PC-3 (cell line): ENCODE results near the gene ZDHHC8. TPM values are rescaled to one million over a fixed set of nuclear protein-coding genes. Genes with fewer than 3 reads are reported as not detected.

Experiments used
- ATAC-seq: fragments of 200-7000 bp; cut with Tn5 transposase; 2 replicates; pipeline ENCODE4 v1.9.1; 2020; ENCODE audit warnings: mild to moderate bottlenecking, moderate library complexity
- BruUV-seq: library from RNA; stranded (reverse); fragments of 400-500 nt; replicated peaks from 2 replicates; lab custom pipeline; 2021; lab: Mats Ljungman, UMichigan
- CTCF ChIA-PET: fragments of 300-600 bp; sonication (Branson Sonifier 250); formaldehyde crosslinking; loops from one replicate; lab custom pipeline; 2022; ENCODE audit warnings: antibody characterized with exemption; lab: Charles Lee
- POLR2A ChIA-PET: fragments of 300-600 bp; sonication (Branson Sonifier 250); formaldehyde crosslinking; loops from one replicate; lab custom pipeline; 2022; ENCODE audit warnings: antibody characterized with exemption; ENCODE audit not compliant: unreplicated experiment; lab: Charles Lee
- DNase-seq: peaks from one replicate; pipeline ENCODE4 v3.0.0-alpha.2; 2015
- H2AFZ ChIP-seq: fragments of 300-600 bp; sonication (generic); 2 replicates; pipeline ENCODE4 v1.6.0; 2016; ENCODE audit warnings: antibody characterized with exemption, low read length
- H3F3A ChIP-seq: fragments of 300-600 bp; sonication (generic); one replicate; pipeline ENCODE4 v1.6.0; 2017; ENCODE audit warnings: antibody characterized with exemption, low read length, control low read depth, mild to moderate bottlenecking; ENCODE audit not compliant: unreplicated experiment
- H3K27ac ChIP-seq: fragments of 300-600 bp; sonication (generic); 2 replicates; pipeline ENCODE4 v1.5.1; 2016; ENCODE audit warnings: mild to moderate bottlenecking, low read length
- H3K27me3 ChIP-seq: fragments of 300-600 bp; sonication (generic); 2 replicates; pipeline ENCODE4 v1.6.1; 2016; ENCODE audit warnings: low read length, mixed read lengths
- H3K36me3 ChIP-seq: fragments of 300-600 bp; sonication (generic); 2 replicates; pipeline ENCODE4 v1.6.1; 2016; ENCODE audit warnings: low read depth, mixed run types, low read length, mixed read lengths
- H3K4me1 ChIP-seq: fragments of 300-600 bp; sonication (generic); 2 replicates; pipeline ENCODE4 v1.5.1; 2016; ENCODE audit warnings: low read length; ENCODE audit not compliant: insufficient read depth
- H3K4me2 ChIP-seq: fragments of 300-600 bp; sonication (generic); 2 replicates; pipeline ENCODE4 v1.6.0; 2016; ENCODE audit warnings: low read length
- H3K4me3 ChIP-seq: fragments of 300-600 bp; sonication (generic); 2 replicates; pipeline ENCODE4 v1.5.1; 2016; ENCODE audit warnings: mild to moderate bottlenecking, low read length, mixed read lengths
- H3K79me2 ChIP-seq: fragments of 300-600 bp; sonication (generic); 2 replicates; pipeline ENCODE4 v1.6.1; 2017; ENCODE audit warnings: low read length, mixed read lengths
- H3K9ac ChIP-seq: fragments of 300-600 bp; sonication (generic); 2 replicates; pipeline ENCODE4 v1.6.0; 2016; ENCODE audit warnings: mild to moderate bottlenecking, low read length
- H3K9me2 ChIP-seq: fragments of 300-600 bp; sonication (generic); replicated peaks from 2 replicates; pipeline ENCODE4 v1.6.1; 2016; ENCODE audit warnings: mixed run types, low read length, mixed read lengths
- H3K9me3 ChIP-seq: fragments of 300-600 bp; sonication (generic); 2 replicates; pipeline ENCODE4 v1.6.1; 2016; ENCODE audit warnings: low read length, mixed read lengths
- H4K20me1 ChIP-seq: fragments of 300-600 bp; sonication (generic); 2 replicates; pipeline ENCODE4 v1.6.1; 2016; ENCODE audit warnings: low read length, mixed read lengths
- CTCF ChIP-seq: fragments of 300-600 bp; sonication (generic); conservative IDR thresholded peaks from 2 replicates; pipeline ENCODE4 v1.5.1; 2017; ENCODE audit warnings: antibody characterized with exemption, low read depth, mild to moderate bottlenecking, low read length
- EZH2 ChIP-seq: fragments of 300-600 bp; sonication (generic); IDR thresholded peaks from one replicate; pipeline ENCODE4 v1.6.1; 2017; ENCODE audit warnings: antibody characterized with exemption, mild to moderate bottlenecking, low read length; ENCODE audit not compliant: unreplicated experiment
- EZH2phosphoT487 ChIP-seq: fragments of 300-600 bp; sonication (generic); IDR thresholded peaks from 2 replicates; pipeline ENCODE4 v1.6.1; 2018; ENCODE audit warnings: mild to moderate bottlenecking, antibody characterized with exemption, low read length, borderline replicate concordance
- intact Hi-C: fragments of 100-400 bp; cut with micrococcal nuclease; formaldehyde crosslinking; loops from 2 replicates; pipeline ENCODE4 v1.9.0; 2023
- total RNA-seq: library from RNA; depleted of rRNA; stranded (reverse); fragments of >200 nt; gene quantifications from 2 replicates; pipeline ENCODE4 v1.2.3, GENCODE V29; 2014

The ZDHHC8 gene
- total RNA-seq, 1 experiment from 2014 or later: 24.6 TPM

GRCh38 chr22:20095521-20095920 is 36.1 kb upstream of the ZDHHC8 start:
- Histone ChIP-seq H3K9ac (no peak overlapping the region), H3K4me3 (no peak overlapping the region), H3K4me1 (no peaks in the 10 kb centered on the region), H3K4me2 (no peak overlapping the region), H3K79me2 (0 out of 2 replicates have a peak, but pooled peaks cover 10% of the 10 kb centered on the region), H3F3A (no peaks in the 10 kb centered on the region), H3K9me2 (no peaks in the 10 kb centered on the region), H3K27me3 (no peaks in the 10 kb centered on the region), H2AFZ (no peak overlapping the region), H3K36me3 (peaks cover 76% of the 10 kb centered on the region), H3K27ac (no peak overlapping the region), H3K9me3 (no peaks in the 10 kb centered on the region), H4K20me1 (peaks cover 7% of the 10 kb centered on the region; the same call in 1 of the 2 replicates)
- DNase-seq (no peak), ATAC-seq (no peak)
- TF ChIP-seq CTCF: no peak
- TF ChIP-seq EZH2: no peak
- no peak for TF ChIP-seq EZH2phosphoT487
- ChIA-PET CTCF (no interaction called here), POLR2A (no interaction called here)
- intact Hi-C loops: no loop called here
- BruUV-seq: no TSS peak

GRCh38 chr22:20096574-20097420 is 34.8 kb upstream of the ZDHHC8 start:
- ATAC-seq (no peak), DNase-seq (no peak)
- no TSS peak for BruUV-seq
- ChIA-PET CTCF (no interaction called here), POLR2A (no interaction called here)
- H2AFZ ChIP-seq: no peak overlapping the region
- H3K4me3 ChIP-seq: no peak overlapping the region
- 0 out of 2 replicates have a peak, but pooled peaks cover 10% of the 10 kb centered on the region for H3K79me2 ChIP-seq
- H3K9me2 ChIP-seq: no peaks in the 10 kb centered on the region
- H3K4me2 ChIP-seq: no peak overlapping the region
- intact Hi-C loops: no loop called here
- H3K9ac ChIP-seq: no peak overlapping the region
- H3F3A ChIP-seq: no peaks in the 10 kb centered on the region
- H3K9me3 ChIP-seq: no peaks in the 10 kb centered on the region
- no peaks in the 10 kb centered on the region for H3K27me3 ChIP-seq
- H3K36me3 ChIP-seq: peaks cover 72% of the 10 kb centered on the region
- H3K4me1 ChIP-seq: no peaks in the 10 kb centered on the region
- no peak overlapping the region for H3K27ac ChIP-seq
- peaks cover 7% of the 10 kb centered on the region; the same call in 1 of the 2 replicates for H4K20me1 ChIP-seq
- TF ChIP-seq EZH2 (no peak), EZH2phosphoT487 (no peak), CTCF (no peak)

GRCh38 chr22:20099099-20099711 is 32.4 kb upstream of the ZDHHC8 start:
- no peaks in the 10 kb centered on the region for H3K9me2 ChIP-seq
- CTCF ChIA-PET: no interaction called here
- ATAC-seq (no peak), DNase-seq (no peak)
- intact Hi-C loops: no loop called here
- H3K9me3 ChIP-seq: no peaks in the 10 kb centered on the region
- BruUV-seq: no TSS peak
- peaks cover 20% of the 10 kb centered on the region for H3K79me2 ChIP-seq
- H3K27ac ChIP-seq: no peak overlapping the region
- no peaks in the 10 kb centered on the region for H3K27me3 ChIP-seq
- no peak overlapping the region for H3K4me2 ChIP-seq
- POLR2A ChIA-PET: no interaction called here
- no peak overlapping the region for H2AFZ ChIP-seq
- H3K4me3 ChIP-seq: no peak overlapping the region
- H4K20me1 ChIP-seq: peaks cover 7% of the 10 kb centered on the region; the same call in 1 of the 2 replicates
- no peaks in the 10 kb centered on the region for H3F3A ChIP-seq
- TF ChIP-seq CTCF (no peak), EZH2phosphoT487 (no peak), EZH2 (no peak)
- H3K4me1 ChIP-seq: no peaks in the 10 kb centered on the region
- H3K36me3 ChIP-seq: peaks cover 60% of the 10 kb centered on the region
- no peak overlapping the region for H3K9ac ChIP-seq
